ENCODE measurements around the gene CDH8. TPM values are rescaled to one million over a fixed set of nuclear protein-coding genes. Genes with fewer than 3 reads are reported as not detected.

Gene CDH8
- total and polyA plus RNA-seq, 3 donors from 2014 or later: 0.83 to 2.8 (median 0.87) TPM

DNA sequence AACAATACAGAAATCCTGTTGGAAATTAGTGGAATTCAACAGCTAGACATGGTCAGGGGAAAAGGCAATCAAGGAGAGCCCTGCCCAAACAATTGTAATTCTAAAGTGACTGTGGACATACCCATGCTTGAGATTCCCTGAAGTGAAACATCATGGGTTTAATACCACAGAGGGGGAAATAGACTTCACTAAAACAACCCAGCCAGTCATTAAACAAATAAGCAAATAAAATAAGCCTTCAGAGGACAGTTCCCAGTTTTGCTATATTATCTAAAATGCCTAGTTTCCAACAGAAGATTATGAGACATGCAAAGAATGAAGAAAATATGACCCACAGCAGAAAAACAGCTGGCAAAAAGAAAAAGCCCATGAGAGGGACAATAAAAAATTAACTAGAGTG, 376.3 kb downstream of the CDH8 start:
- Histone ChIP-seq H3K9me3 (no peaks in the 10 kb centered on the region), H3K36me3 (ENCODE audit: low read depth, missing control alignments) (no peaks in the 10 kb centered on the region), H3K27ac (no peak overlapping the region), H3K27me3 (no peaks in the 10 kb centered on the region), H3K4me3 (no peak overlapping the region), H3K4me1 (no peaks in the 10 kb centered on the region)
- TF ChIP-seq, protein P1, sequence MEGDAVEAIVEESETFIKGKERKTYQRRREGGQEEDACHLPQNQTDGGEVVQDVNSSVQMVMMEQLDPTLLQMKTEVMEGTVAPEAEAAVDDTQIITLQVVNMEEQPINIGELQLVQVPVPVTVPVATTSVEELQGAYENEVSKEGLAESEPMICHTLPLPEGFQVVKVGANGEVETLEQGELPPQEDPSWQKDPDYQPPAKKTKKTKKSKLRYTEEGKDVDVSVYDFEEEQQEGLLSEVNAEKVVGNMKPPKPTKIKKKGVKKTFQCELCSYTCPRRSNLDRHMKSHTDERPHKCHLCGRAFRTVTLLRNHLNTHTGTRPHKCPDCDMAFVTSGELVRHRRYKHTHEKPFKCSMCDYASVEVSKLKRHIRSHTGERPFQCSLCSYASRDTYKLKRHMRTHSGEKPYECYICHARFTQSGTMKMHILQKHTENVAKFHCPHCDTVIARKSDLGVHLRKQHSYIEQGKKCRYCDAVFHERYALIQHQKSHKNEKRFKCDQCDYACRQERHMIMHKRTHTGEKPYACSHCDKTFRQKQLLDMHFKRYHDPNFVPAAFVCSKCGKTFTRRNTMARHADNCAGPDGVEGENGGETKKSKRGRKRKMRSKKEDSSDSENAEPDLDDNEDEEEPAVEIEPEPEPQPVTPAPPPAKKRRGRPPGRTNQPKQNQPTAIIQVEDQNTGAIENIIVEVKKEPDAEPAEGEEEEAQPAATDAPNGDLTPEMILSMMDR (IDR thresholded peaks at IDR 0.05): no peak
- TF ChIP-seq POLR2A (IDR thresholded peaks at IDR 0.05): no peak
- intact Hi-C loops (cut with DNase I; ENCODE audit: low total_unique reads): no loop called here
- DNase-seq: no peak

DNA sequence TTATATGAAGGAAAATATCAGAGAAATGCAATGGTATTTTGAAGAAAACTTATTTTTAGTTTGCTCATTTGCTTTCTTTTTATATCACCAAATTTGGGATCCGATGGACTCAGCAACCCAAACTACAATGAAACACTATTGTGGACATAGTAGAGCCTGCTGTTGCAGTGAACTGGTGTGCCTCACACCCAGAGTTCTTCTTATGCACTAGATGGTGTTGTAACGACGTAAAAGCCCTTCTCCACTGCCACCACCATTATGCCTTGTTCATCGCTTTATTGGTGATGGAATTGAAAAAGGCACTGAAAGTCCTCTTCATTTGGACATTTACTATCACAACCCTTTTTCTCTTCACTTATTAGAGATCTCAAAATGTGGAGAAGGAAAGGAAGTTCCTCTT, 381.3 kb downstream of the CDH8 start:
- intact Hi-C loops (cut with DNase I; ENCODE audit: low total_unique reads): no loop called here
- no peaks in the 10 kb centered on the region for H3K9me3 ChIP-seq
- no peak overlapping the region for H3K27ac ChIP-seq
- no peaks in the 10 kb centered on the region for H3K4me1 ChIP-seq
- no peak for TF ChIP-seq POLR2A (IDR thresholded peaks at IDR 0.05)
- TF ChIP-seq, protein P1 (IDR thresholded peaks at IDR 0.05): no peak
- H3K36me3 ChIP-seq (ENCODE audit: low read depth, missing control alignments): no peaks in the 10 kb centered on the region
- WGBS, 2 donors: 63 to 69% methylated on average over 4 of the region's 4 CpGs
- DNase-seq: no peak
- H3K4me3 ChIP-seq: no peak overlapping the region
- no peaks in the 10 kb centered on the region for H3K27me3 ChIP-seq

GRCh38 chr16:61653544-61653943, 382.7 kb downstream of the CDH8 start:
- Histone ChIP-seq H3K27ac (no peak overlapping the region), H3K36me3 (ENCODE audit: low read depth, missing control alignments) (no peaks in the 10 kb centered on the region), H3K27me3 (no peaks in the 10 kb centered on the region), H3K4me1 (no peaks in the 10 kb centered on the region), H3K9me3 (no peaks in the 10 kb centered on the region), H3K4me3 (no peak overlapping the region)
- no peak for DNase-seq
- 73 to 77% methylated on average over 6 to 7 of the region's 7 CpGs for WGBS, 2 donors
- intact Hi-C loops (cut with DNase I; ENCODE audit: low total_unique reads): no loop called here
- TF ChIP-seq, protein P1 (IDR thresholded peaks at IDR 0.05): no peak
- TF ChIP-seq POLR2A (IDR thresholded peaks at IDR 0.05): no peak

DNA sequence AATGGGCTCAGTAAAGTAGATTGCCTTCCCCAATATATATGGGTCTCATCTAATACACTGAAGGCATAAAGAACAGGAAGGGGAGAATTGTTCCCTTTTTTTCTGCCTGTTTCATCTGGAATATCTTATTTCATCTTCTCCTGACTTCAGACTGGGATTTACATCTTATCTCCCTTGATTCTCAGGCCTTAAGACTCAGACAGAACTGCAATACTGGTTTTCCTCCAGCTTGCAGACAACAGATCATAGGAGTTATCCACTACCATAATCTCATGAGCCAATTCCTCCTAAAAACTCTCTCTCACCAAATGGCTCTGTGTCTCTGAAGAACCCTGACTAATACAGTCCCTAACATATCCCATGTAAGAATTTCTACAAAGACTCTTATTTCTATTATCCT, 390.7 kb downstream of the CDH8 start:
- no peaks in the 10 kb centered on the region for H3K36me3 ChIP-seq (ENCODE audit: low read depth, missing control alignments)

DNA sequence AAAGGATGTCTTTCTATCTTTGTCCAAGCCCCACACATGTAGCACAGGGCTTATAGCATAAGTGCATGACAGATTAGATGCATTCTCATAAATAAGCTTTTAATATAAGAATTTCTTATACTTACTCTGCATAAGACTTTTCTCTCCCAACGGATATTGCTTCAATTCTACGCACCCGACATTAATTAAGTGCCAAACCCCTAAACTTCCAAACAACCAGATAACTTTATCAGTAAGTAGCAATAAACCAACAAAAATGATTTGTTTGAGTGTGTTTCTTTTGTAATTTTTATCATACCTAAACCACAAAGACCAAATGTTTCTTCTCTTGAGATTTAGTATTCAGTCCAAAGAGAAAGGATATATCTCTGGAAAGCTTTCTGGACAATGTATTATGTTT, 391.5 kb downstream of the CDH8 start:
- Histone ChIP-seq H3K4me1 (no peaks in the 10 kb centered on the region), H3K4me3 (no peak overlapping the region), H3K27me3 (no peaks in the 10 kb centered on the region), H3K9me3 (no peaks in the 10 kb centered on the region), H3K36me3 (ENCODE audit: low read depth, missing control alignments) (no peaks in the 10 kb centered on the region), H3K27ac (no peak overlapping the region)
- DNase-seq: no peak
- intact Hi-C loops (cut with DNase I; ENCODE audit: low total_unique reads): no loop called here
- WGBS, 2 donors: 62 to 76% methylated on average over 3 of the region's 3 CpGs
- TF ChIP-seq, protein P1 (IDR thresholded peaks at IDR 0.05): no peak
- no peak for TF ChIP-seq POLR2A (IDR thresholded peaks at IDR 0.05)

More for the DNA sequence above, 390.7 kb downstream of the CDH8 start:
- intact Hi-C loops (cut with DNase I; ENCODE audit: low total_unique reads): no loop called here
- H3K27ac ChIP-seq: no peak overlapping the region
- H3K4me1 ChIP-seq: no peaks in the 10 kb centered on the region
- H3K4me3 ChIP-seq: no peak overlapping the region
- TF ChIP-seq POLR2A (IDR thresholded peaks at IDR 0.05): no peak
- TF ChIP-seq, protein P1 (IDR thresholded peaks at IDR 0.05): no peak
- no peaks in the 10 kb centered on the region for H3K27me3 ChIP-seq
- DNase-seq: no peak
- no peaks in the 10 kb centered on the region for H3K9me3 ChIP-seq

All from testis (tissue), 3 donors.